Skin epidermis (tissue), 12 donors: ENCODE data around the gene NKX2-2.
"Not testable (repeated sequence)": the region's sequence is repeated elsewhere in the genome, so short reads cannot be mapped to it uniquely, and the experiment has no call there.

Source experiments
- H3K27ac ChIP-seq, 21 experiments: fragments of 200-600 bp; sonication (generic) in 11 of 21; one replicate each; pipeline ENCODE4 v1.5.0; 2020; ENCODE audit warnings: mild to moderate bottlenecking in 3 of 21, inconsistent platforms in 2 of 21, moderate library complexity in 2 of 21
- H3K4me3 ChIP-seq, 7 experiments: fragments of 200-600 bp; sonication (generic) in 2 of 7; one replicate each; pipeline ENCODE4 v1.5.0; 2020; ENCODE audit warnings: inconsistent platforms in 2 of 7, mild to moderate bottlenecking in 2 of 7, moderate library complexity in 1 of 7

The NKX2-2 gene

GRCh38 chr20:21510414-21511384 lies 3.2 kb downstream of the NKX2-2 start:
- H3K4me3 ChIP-seq = peak overlapping the region; percentile 2 to 35 (median 29)
- H3K27ac ChIP-seq = no peak overlapping the region

DNA sequence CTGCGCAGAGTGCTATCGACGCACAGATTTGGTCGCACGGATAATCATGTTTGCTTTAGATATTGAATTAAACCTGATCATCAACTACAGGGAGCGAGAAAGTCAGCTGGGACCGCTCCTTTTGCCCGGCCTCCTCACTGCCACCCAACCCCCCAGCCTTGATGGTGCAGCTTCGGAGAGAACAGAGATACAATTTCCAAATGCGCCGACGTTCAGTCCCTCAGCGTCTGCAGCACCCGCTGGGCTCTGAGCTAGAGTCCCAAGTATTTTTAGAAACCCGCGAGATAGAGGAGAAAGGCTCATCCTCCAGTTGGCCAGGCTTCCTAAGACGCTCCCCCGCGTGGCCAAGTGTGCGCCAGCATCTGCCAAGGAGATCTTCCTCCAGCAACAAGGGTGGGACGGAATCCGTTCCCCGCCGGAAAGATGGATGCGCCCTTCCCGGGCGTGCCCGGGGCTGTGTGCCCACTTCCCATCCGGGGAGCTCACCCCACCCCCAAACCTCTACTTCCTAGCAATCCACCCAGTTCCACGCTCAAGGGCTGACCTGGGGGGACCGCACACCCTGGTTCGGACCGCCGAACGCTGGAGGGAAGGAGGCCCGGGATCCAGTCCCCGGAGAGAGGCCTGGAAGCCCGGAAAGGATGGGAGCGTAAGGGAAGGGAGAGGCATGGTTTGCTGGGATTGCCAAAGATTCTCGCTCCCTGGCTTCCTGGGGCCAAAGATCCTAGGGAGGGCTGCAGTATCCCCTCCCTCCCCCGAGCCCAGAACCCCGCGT lies 4.1 kb downstream of the NKX2-2 start:
- Histone ChIP-seq H3K27ac (no peak overlapping the region), H3K4me3 (peak overlapping the region in 6 of 7 experiments; percentile 12 to 35 (median 29))

DNA sequence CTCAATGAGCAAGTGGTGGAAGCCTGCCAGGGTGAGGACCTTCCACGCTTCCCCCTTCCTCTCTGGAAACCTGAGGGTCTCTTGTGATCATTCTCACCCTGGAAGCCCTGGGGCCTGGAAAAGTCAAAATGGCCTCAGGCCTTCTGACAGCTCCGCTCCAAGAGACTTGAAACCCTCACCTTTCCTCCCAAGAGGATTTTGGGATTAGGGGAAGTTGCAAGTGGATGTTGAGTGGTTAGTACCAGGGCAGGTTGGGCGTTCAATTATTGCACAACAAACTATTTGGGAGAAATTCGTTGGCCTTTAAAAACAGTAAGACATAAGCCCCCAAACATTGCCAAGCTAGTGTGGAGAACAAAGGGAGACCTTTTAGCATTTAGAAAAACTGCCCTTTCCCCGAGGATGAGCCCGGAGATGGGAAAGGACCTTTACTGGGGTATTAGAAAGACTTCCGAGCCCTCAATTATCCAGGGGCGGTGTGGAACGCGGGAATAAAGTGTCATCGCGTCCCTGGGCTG lies 4.7 kb downstream of the NKX2-2 start:
- Histone ChIP-seq H3K4me3 (no peak overlapping the region), H3K27ac (no peak overlapping the region)

- Histone ChIP-seq H3K27ac (no peak overlapping the region), H3K4me3 (no peak overlapping the region)
Measured at GRCh38 chr20:21508230-21509078, 5.4 kb downstream of the NKX2-2 start.

- no peak overlapping the region for H3K27ac ChIP-seq
- H3K4me3 ChIP-seq = no peak overlapping the region
Measured at GRCh38 chr20:21507400-21508229, 6.2 kb downstream of the NKX2-2 start.

- no peak overlapping the region for H3K27ac ChIP-seq
- H3K4me3 ChIP-seq = peak overlapping the region; percentile 5 to 40 (median 25)
Measured at GRCh38 chr20:21505810-21506530, 7.9 kb downstream of the NKX2-2 start.

- Histone ChIP-seq H3K27ac (no peak overlapping the region), H3K4me3 (peak overlapping the region in 6 of 7 experiments; percentile 9 to 40 (median 27))
Measured at GRCh38 chr20:21505161-21505809, 8.6 kb downstream of the NKX2-2 start.

DNA sequence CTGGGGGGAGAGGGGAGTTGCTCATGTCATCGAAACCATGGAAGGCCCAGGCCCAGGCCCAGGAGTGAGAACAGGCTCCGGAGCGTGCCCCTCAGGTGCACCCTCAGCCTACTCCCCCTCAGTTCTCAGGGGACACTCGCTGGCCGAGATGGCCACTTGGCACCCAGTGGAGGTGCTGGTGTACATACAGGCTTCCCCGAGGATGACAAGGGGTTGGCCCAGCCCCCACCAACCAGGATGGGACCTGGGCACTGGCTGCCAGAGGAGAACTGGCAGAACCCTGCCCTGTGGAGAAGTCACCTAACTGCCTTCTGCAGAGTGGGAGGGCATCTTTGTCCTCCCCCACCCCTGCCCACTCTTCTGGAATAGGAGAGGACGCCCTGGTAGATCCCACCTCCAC lies 9.5 kb downstream of the NKX2-2 start:
- no peak overlapping the region for H3K27ac ChIP-seq
- no peak overlapping the region for H3K4me3 ChIP-seq

GRCh38 chr20:21503345-21503744 lies 10.5 kb downstream of the NKX2-2 start:
- Histone ChIP-seq H3K4me3 (no peak overlapping the region), H3K27ac (no peak overlapping the region)

DNA sequence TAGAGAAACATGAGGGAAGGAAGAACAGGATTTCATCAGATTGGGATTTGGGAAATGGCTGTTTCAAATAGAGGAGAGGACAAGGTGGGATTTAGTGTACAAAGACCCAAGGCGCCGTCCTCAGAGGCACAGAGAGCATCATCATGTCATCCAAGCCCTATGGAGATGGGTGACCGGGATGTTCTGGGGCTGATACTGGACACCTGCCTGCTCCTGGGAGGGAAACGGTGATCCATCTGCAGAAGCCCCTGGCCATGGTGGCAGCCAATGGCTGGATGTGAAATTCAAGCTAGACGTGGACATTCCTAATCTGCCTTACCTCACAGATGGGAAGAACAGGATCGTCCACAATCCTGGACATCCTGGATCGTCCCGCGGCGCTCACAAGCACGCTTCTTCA lies 12.7 kb downstream of the NKX2-2 start:
- H3K4me3 ChIP-seq = no peak overlapping the region
- H3K27ac ChIP-seq = no peak overlapping the region

- H3K27ac ChIP-seq = no peak overlapping the region
- no peak overlapping the region for H3K4me3 ChIP-seq
Measured at GRCh38 chr20:21500599-21500998, 13.3 kb downstream of the NKX2-2 start.

DNA sequence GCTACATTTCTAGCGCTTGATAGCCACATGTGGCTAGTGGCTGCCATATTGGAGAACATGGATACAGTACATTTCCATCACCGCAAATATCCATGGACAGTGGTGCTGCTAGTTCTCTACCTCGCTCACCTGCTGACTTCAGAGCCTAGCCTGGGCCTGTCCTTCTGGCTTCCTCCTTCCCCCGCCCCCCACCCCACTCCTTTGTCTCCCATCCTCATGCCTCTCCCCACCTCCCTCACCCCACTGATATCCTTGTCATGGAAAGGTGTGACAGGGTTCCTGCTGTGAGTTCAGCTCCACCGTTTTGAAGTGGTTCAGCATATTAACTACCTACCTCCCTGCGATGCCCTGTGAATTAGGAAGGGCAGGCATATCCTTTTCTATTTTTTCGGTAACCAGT lies 14.2 kb downstream of the NKX2-2 start:
- Histone ChIP-seq H3K27ac (no peak overlapping the region), H3K4me3 (no peak overlapping the region)

DNA sequence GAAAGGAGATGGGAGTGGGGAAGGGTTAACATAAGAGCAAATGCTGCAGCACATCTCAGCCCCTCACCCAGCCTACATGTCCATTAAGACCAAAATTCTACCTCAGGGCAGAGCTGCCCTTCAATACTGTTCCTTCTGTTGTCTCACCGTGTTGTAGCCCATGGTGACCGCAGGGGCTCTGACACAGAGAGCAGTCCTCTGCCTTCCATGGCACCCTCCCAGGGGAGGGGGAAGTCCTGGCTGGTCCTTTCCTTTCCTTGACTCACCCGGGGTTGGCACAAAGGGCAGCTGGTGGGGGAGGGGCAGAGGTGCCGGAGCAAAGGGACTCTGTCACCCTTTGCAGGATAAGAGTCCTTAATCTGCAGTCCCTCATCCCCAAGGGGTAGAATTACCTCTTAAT lies 15.2 kb downstream of the NKX2-2 start:
- Histone ChIP-seq H3K27ac (no peak overlapping the region), H3K4me3 (no peak overlapping the region)

- H3K27ac ChIP-seq = no peak overlapping the region
Measured at GRCh38 chr20:21498195-21498594, 15.7 kb downstream of the NKX2-2 start.

GRCh38 chr20:21496452-21496851 lies 17.4 kb downstream of the NKX2-2 start:
- H3K27ac ChIP-seq = no peak overlapping the region

More at GRCh38 chr20:21498195-21498594, 15.7 kb downstream of the NKX2-2 start:
- no peak overlapping the region for H3K4me3 ChIP-seq

GRCh38 chr20:21493049-21493448 lies 20.8 kb downstream of the NKX2-2 start:
- H3K4me3 ChIP-seq = no peak overlapping the region
- H3K27ac ChIP-seq = no peak overlapping the region

More at GRCh38 chr20:21496452-21496851, 17.4 kb downstream of the NKX2-2 start:
- no peak overlapping the region for H3K4me3 ChIP-seq

DNA sequence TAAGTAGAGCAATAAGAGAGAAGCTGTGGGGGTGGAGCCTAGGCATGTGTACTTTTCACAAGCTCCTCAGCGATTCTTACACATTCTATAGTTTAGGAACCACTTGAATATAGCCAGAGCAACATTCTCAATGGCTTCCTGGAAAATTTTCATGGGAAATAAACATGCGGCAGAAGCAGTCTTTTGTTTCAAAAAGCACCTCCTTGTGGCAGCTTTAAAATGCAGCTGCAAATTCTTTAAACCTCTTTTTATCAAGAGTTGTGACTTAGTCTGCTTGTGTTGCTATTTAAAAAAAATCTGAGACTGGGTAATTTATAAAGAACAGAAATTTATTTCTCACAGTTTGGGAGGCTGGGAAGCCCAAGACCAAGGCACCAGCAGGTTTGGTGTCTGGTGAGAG lies 23.8 kb downstream of the NKX2-2 start:
- Histone ChIP-seq H3K4me3 (no peak overlapping the region), H3K27ac (no peak overlapping the region)

DNA sequence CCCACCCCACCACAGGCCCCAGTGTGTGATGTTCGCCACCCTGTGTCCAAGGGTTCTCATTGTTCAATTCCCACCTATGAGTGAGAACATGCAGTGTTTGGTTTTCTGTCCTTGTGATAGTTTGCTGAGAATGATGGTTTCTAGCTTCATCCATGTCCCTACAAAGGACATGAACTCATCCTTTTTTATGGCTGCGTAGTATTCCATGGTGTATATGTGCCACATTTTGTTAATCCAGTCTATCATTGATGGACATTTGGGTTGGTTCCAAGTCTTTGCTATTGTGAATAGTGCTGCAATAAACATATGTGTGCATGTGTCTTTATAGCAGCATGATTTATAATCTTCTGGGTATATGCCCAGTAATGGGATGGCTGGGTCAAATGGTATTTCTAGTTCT lies 33.7 kb downstream of the NKX2-2 start:
- H3K27ac ChIP-seq, H3K4me3 ChIP-seq: not testable (repeated sequence)
